GM12891 (cell line): ENCODE data around the gene SPINT3.

Experiments used
- POLR2A ChIP-seq: IDR thresholded peaks from 2 replicates; pipeline ENCODE4 v1.6.1; 2011; ENCODE audit warnings: low read depth, low read length, control low read depth
- POLR2AphosphoS5 ChIP-seq: IDR thresholded peaks from 2 replicates; pipeline ENCODE4 v1.6.1; 2011; ENCODE audit warnings: low read depth, low read length, control low read depth
- POU2F2 ChIP-seq: IDR thresholded peaks from 2 replicates; pipeline ENCODE4 v1.6.1; 2011; ENCODE audit warnings: low read depth, mild to moderate bottlenecking, control low read depth, low read length, moderate library complexity
- SPI1 ChIP-seq: IDR thresholded peaks from 2 replicates; pipeline ENCODE4 v1.6.1; 2011; ENCODE audit warnings: low read depth, low read length, control low read depth
- TAF1 ChIP-seq: IDR thresholded peaks from 2 replicates; pipeline ENCODE4 v1.6.1; 2011; ENCODE audit warnings: low read depth, low read length, control low read depth

DNA sequence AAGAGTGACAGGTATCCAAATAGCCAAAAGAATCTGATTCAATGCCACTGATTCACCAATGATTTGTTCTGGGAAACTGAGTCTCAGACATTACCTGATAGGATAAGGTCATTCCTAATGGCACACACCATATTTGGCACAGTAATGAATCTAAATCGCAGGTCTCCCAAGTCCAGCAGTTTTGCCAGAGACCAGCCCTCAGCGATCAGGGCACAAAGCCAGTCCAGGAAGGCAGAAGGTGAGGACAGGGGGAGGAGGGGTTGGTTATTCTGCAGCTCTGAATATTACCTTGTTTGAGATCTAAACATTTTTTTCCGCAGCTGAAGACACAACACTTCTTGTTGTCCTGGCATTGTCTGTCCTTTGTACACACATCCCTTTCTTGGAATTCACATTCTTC is 29.9 kb upstream of the SPINT3 start:
- TF ChIP-seq SPI1 (no peak), POLR2A (no peak), POLR2AphosphoS5 (no peak), POU2F2 (no peak), TAF1 (no peak)
